ENCODE measurements around the gene UCK1.

Gene UCK1

GRCh38 chr9:131502781-131503625 lies 28.1 kb downstream of the UCK1 start, which contains the start of gene POMT1:
POMT1 (plus strand) TSS chr9:131502918; CDS start chr9:131504219, 1,301 bp downstream.
- Histone ChIP-seq H3K4me1 (ENCODE audit: insufficient read depth, low read length) (peaks cover 4% of the 10 kb centered on the region; the same call in 1 of the 2 replicates), H3K9me3 (ENCODE audit: insufficient read depth, low read depth, low read length) (no peaks in the 10 kb centered on the region), H3K27ac (ENCODE audit: low read depth, low read length) (peak within 1 kb of the TSS; percentile 56; the same call in 1 of the 2 replicates), H3K27me3 (ENCODE audit: insufficient read depth, low read length) (0 out of 2 replicates have a peak, but pooled peaks cover 5% of the 10 kb centered on the region), H3K4me3 (ENCODE audit: low read length) (peak within 1 kb of the TSS; percentile 96), H3K36me3 (ENCODE audit: insufficient read depth, low read length) (peaks cover 39% of the 10 kb centered on the region), H3K9ac (ENCODE audit: low read depth, low read length) (peak within 1 kb of the TSS; percentile 75)
- WGBS = under 1% methylated on average over 83 of the region's 83 CpGs

DNA sequence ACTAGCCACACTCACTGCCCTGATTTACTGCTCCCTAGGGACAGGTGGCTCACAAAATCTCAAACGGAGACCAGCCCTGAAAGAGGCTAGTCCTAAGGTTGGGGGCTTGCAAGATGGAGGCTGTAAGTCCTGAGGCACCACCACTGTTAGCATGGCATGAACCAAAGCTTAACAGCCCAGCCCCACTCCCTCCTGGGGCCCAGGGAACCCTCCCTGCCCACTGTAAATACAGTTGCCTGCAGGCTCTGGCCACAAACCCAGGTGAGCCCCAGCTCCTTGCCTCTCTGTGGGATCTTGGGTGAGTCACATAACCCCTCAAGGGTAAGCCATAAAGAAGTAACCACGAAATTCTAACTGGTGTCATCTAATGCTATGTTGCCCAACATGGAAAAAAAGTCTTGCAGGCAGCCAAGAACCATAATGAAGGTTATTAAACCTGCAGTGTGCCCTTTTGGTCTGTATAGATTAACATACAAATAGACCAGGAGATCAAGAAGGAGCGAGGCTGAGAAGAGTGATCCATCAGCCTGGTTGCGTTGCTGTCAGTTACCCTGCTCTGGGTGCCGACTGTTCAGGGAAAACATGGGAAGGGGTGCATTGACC lies 30.0 kb downstream of the UCK1 start:
- H3K27me3 ChIP-seq (ENCODE audit: insufficient read depth, low read length) = 0 out of 2 replicates have a peak, but pooled peaks cover 5% of the 10 kb centered on the region
- H3K4me3 ChIP-seq (ENCODE audit: low read length) = no peak overlapping the region
- peaks cover 4% of the 10 kb centered on the region; the same call in 1 of the 2 replicates for H3K4me1 ChIP-seq (ENCODE audit: insufficient read depth, low read length)
- H3K36me3 ChIP-seq (ENCODE audit: insufficient read depth, low read length) = peaks cover 44% of the 10 kb centered on the region
- peak overlapping the region; percentile 10; the same call in 1 of the 2 replicates for H3K27ac ChIP-seq (ENCODE audit: low read depth, low read length)
- 86% methylated on average over 5 of the region's 5 CpGs for WGBS
- H3K9me3 ChIP-seq (ENCODE audit: insufficient read depth, low read depth, low read length) = no peaks in the 10 kb centered on the region
- no peak overlapping the region for H3K9ac ChIP-seq (ENCODE audit: low read depth, low read length)

DNA sequence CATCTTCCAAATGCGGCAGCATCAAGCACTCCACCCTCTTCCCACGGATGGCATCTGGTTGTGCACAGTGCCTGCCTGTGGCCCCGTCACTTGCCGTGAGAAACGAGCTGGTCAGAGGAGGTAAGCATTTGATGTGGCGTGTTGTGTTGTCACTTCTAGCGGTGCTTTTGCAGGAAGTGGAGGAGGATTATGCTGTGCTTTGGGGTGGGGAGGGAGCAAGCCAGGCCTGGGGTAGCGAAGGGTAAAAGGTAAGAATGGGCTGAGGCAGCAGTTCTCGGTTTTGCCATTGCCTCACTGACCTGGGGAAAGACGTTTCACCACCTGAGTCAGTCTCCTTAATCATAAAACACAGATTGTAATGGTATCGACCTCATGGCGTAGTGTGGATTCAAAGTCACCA lies 30.7 kb downstream of the UCK1 start:
- Histone ChIP-seq H3K9ac (ENCODE audit: low read depth, low read length) (no peak overlapping the region), H3K27ac (ENCODE audit: low read depth, low read length) (no peak overlapping the region), H3K27me3 (ENCODE audit: insufficient read depth, low read length) (0 out of 2 replicates have a peak, but pooled peaks cover 5% of the 10 kb centered on the region), H3K9me3 (ENCODE audit: insufficient read depth, low read depth, low read length) (no peaks in the 10 kb centered on the region), H3K4me1 (ENCODE audit: insufficient read depth, low read length) (peaks cover 4% of the 10 kb centered on the region; the same call in 1 of the 2 replicates), H3K4me3 (ENCODE audit: low read length) (no peak overlapping the region), H3K36me3 (ENCODE audit: insufficient read depth, low read length) (peaks cover 50% of the 10 kb centered on the region)
- WGBS = 92% methylated on average over 12 of the region's 12 CpGs

GRCh38 chr9:131499254-131499767 lies 31.8 kb downstream of the UCK1 start:
- Histone ChIP-seq H3K36me3 (ENCODE audit: insufficient read depth, low read length) (peaks cover 60% of the 10 kb centered on the region), H3K9me3 (ENCODE audit: insufficient read depth, low read depth, low read length) (no peaks in the 10 kb centered on the region), H3K27ac (ENCODE audit: low read depth, low read length) (no peak overlapping the region), H3K27me3 (ENCODE audit: insufficient read depth, low read length) (0 out of 2 replicates have a peak, but pooled peaks cover 5% of the 10 kb centered on the region), H3K9ac (ENCODE audit: low read depth, low read length) (no peak overlapping the region), H3K4me3 (ENCODE audit: low read length) (no peak overlapping the region), H3K4me1 (ENCODE audit: insufficient read depth, low read length) (peaks cover 4% of the 10 kb centered on the region; the same call in 1 of the 2 replicates)
- 94% methylated on average over 7 of the region's 7 CpGs for WGBS

GRCh38 chr9:131496844-131497405 lies 34.1 kb downstream of the UCK1 start:
- Histone ChIP-seq H3K9me3 (ENCODE audit: insufficient read depth, low read depth, low read length) (no peaks in the 10 kb centered on the region), H3K36me3 (ENCODE audit: insufficient read depth, low read length) (peaks cover 84% of the 10 kb centered on the region), H3K4me1 (ENCODE audit: insufficient read depth, low read length) (no peaks in the 10 kb centered on the region), H3K27me3 (ENCODE audit: insufficient read depth, low read length) (no peaks in the 10 kb centered on the region), H3K27ac (ENCODE audit: low read depth, low read length) (no peak overlapping the region), H3K9ac (ENCODE audit: low read depth, low read length) (no peak overlapping the region), H3K4me3 (ENCODE audit: low read length) (no peak overlapping the region)
- 96% methylated on average over 10 of the region's 10 CpGs for WGBS

DNA sequence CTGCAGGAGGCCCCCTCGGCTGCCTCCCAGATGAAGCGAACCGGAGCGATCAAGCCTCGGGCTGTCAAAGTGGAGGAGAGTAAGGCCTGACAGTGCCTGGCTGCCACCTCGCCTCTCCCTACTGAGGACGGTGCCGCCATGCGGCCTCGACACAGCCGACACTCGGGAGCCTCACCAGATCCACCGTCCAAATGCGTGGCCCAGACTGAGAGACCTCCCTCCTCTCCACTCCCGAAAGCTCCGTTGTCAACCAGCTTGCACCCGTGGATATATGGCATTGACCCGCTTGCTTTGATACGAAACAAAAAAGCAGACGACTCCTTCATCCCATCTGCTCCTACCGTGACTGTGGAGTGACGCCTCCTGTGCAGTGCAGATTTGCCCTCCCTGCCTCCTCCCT lies 35.3 kb downstream of the UCK1 start:
- H3K27ac ChIP-seq (ENCODE audit: low read depth, low read length) = no peak overlapping the region
- H3K36me3 ChIP-seq (ENCODE audit: insufficient read depth, low read length) = peaks cover 96% of the 10 kb centered on the region
- H3K9ac ChIP-seq (ENCODE audit: low read depth, low read length) = no peak overlapping the region
- H3K4me3 ChIP-seq (ENCODE audit: low read length) = no peak overlapping the region
- H3K9me3 ChIP-seq (ENCODE audit: insufficient read depth, low read depth, low read length) = no peaks in the 10 kb centered on the region
- H3K4me1 ChIP-seq (ENCODE audit: insufficient read depth, low read length) = no peaks in the 10 kb centered on the region
- H3K27me3 ChIP-seq (ENCODE audit: insufficient read depth, low read length) = no peaks in the 10 kb centered on the region
- WGBS = 95% methylated on average over 22 of the region's 22 CpGs

DNA sequence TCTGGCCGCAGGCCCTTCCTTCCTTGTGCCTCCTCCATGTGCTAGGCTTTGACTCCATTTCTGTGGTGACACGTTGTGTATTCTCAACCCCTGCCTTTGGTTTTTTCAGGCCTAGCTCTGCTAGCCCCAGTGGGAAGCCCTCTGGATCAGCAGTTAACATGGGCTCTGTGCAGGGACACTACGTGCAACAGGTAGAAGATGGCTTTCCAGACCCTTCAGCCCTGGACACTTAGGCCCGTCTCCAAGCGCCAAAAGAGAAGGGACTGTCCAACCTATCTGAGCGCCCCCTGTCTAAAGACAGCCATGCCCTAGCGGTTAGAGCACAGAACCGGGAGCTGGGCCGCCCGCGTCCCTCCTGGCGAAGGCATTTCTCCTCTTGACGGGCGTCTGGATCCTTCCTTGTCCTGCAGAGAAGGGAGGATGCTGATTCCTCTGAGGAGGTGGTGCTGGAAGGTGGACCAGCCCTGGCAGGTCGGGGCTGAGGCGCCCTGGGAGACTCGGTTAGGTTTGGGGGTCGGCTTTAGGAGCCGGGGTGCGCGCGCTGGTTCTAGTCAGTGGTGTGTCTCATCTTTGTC lies 36.7 kb downstream of the UCK1 start:
- WGBS = 96% methylated on average over 22 of the region's 22 CpGs
- Histone ChIP-seq H3K4me3 (ENCODE audit: low read length) (no peak overlapping the region), H3K36me3 (ENCODE audit: insufficient read depth, low read length) (peaks cover 100% of the 10 kb centered on the region), H3K4me1 (ENCODE audit: insufficient read depth, low read length) (no peaks in the 10 kb centered on the region), H3K27me3 (ENCODE audit: insufficient read depth, low read length) (no peaks in the 10 kb centered on the region), H3K27ac (ENCODE audit: low read depth, low read length) (no peak overlapping the region), H3K9ac (ENCODE audit: low read depth, low read length) (no peak overlapping the region), H3K9me3 (ENCODE audit: insufficient read depth, low read depth, low read length) (no peaks in the 10 kb centered on the region)

DNA sequence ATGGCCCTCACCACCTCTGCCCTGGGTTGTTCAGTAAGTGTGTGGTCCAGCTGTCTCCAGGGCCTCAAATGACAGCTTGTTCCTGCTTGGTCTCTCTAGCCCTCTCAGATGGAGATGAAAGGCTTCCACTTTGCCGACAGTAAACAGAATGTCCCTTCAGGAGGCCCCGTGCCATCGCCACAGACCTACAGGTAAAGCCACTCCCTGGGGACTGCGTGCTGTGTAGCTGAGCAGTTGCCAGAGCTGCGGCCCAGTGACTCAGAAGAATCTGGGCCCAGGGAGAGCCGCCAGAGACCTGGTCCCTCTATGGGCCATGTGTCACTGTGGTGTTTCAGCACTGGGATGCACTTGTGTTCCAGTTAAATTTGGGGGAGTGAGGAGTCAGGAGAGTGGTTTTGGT lies 39.0 kb downstream of the UCK1 start:
- H3K27ac ChIP-seq (ENCODE audit: low read depth, low read length) = no peak overlapping the region
- no peaks in the 10 kb centered on the region for H3K27me3 ChIP-seq (ENCODE audit: insufficient read depth, low read length)
- peaks cover 100% of the 10 kb centered on the region for H3K36me3 ChIP-seq (ENCODE audit: insufficient read depth, low read length)
- no peaks in the 10 kb centered on the region for H3K9me3 ChIP-seq (ENCODE audit: insufficient read depth, low read depth, low read length)
- WGBS = 95% methylated on average over 6 of the region's 6 CpGs
- H3K4me3 ChIP-seq (ENCODE audit: low read length) = no peak overlapping the region
- H3K4me1 ChIP-seq (ENCODE audit: insufficient read depth, low read length) = no peaks in the 10 kb centered on the region
- H3K9ac ChIP-seq (ENCODE audit: low read depth, low read length) = no peak overlapping the region

DNA sequence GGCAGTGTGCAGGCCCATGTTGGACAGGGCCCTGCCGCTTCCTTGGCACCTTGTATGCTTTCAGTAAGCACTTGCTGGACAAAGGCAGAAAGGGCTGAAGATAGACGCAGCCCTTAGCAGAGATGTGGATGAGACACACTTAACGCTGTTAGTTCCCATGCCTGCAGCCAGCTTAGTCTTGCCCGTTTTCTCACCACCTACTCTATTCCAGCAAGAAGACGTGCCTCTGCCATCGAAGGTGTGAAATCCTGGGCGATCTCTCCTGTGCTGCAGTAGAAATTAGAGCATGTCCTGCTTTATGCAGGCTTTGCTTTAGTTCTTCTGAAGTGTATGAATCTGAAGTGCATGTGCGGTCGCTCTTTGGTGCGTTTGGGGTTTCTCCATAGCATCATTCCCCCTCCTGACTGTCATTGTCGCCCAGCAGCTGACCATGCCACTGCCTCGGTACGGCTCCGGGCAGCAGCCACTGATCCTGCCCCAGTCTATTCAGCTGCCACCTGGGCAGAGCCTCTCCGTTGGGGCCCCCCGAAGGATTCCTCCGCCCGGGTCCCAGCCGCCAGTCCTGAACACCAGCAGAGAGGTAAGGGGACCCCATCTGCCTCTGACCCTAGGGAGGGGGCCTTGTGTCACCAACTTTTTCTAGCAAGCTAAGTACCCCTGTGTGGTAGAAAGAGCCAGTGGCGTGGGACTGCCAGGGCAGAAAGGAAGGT lies 39.9 kb downstream of the UCK1 start:
- Histone ChIP-seq H3K27me3 (ENCODE audit: insufficient read depth, low read length) (no peaks in the 10 kb centered on the region), H3K4me1 (ENCODE audit: insufficient read depth, low read length) (no peaks in the 10 kb centered on the region), H3K36me3 (ENCODE audit: insufficient read depth, low read length) (peaks cover 100% of the 10 kb centered on the region), H3K4me3 (ENCODE audit: low read length) (no peak overlapping the region), H3K9ac (ENCODE audit: low read depth, low read length) (no peak overlapping the region), H3K27ac (ENCODE audit: low read depth, low read length) (no peak overlapping the region), H3K9me3 (ENCODE audit: insufficient read depth, low read depth, low read length) (no peaks in the 10 kb centered on the region)
- 96% methylated on average over 20 of the region's 20 CpGs for WGBS

GRCh38 chr9:131490514-131490913 lies 40.5 kb downstream of the UCK1 start:
- no peak overlapping the region for H3K4me3 ChIP-seq (ENCODE audit: low read length)
- no peaks in the 10 kb centered on the region for H3K4me1 ChIP-seq (ENCODE audit: insufficient read depth, low read length)
- H3K9ac ChIP-seq (ENCODE audit: low read depth, low read length) = no peak overlapping the region
- WGBS = 84% methylated on average over 8 of the region's 8 CpGs
- no peaks in the 10 kb centered on the region for H3K9me3 ChIP-seq (ENCODE audit: insufficient read depth, low read depth, low read length)
- no peak overlapping the region for H3K27ac ChIP-seq (ENCODE audit: low read depth, low read length)
- H3K36me3 ChIP-seq (ENCODE audit: insufficient read depth, low read length) = peaks cover 100% of the 10 kb centered on the region
- H3K27me3 ChIP-seq (ENCODE audit: insufficient read depth, low read length) = no peaks in the 10 kb centered on the region

Data from HUES64 (cell line).